Lower leg skin (tissue), 3 donors: ENCODE measurements around the gene ZNF43.
"Not testable (repeated sequence)": the region's sequence is repeated elsewhere in the genome, so short reads cannot be mapped to it uniquely, and the experiment has no call there.

ENCODE experiments used
- CTCF ChIP-seq, 3 donors: fragments of 450-650 bp; IDR thresholded peaks; one replicate each; pipeline ENCODE4 v1.5.1; 2016; ENCODE audit warnings: antibody characterized with exemption in 3 of 3, mild to moderate bottlenecking in 3 of 3, moderate library complexity in 2 of 3
- POLR2A ChIP-seq, 2 donors: fragments of 450-650 bp; IDR thresholded peaks; one replicate each; pipeline ENCODE4 v1.6.1; 2016 to 2017; ENCODE audit warnings: antibody characterized with exemption in 2 of 2, mild to moderate bottlenecking in 1 of 2, moderate library complexity in 1 of 2

- TF ChIP-seq CTCF, POLR2A (IDR thresholded peaks at IDR 0.05): not testable (repeated sequence)
Observed at GRCh38 chr19:21766705-21767064, 69.3 kb downstream of the ZNF43 start.
